Bronchial epithelial cell (primary cell): Measurements from ENCODE around the gene EPHB6. TPM values are rescaled to one million over a fixed set of nuclear protein-coding genes. Genes with fewer than 3 reads are reported as not detected.

Experiments used
- DNase-seq: peaks from one replicate; pipeline ENCODE4 v3.0.0-alpha.2; 2010; ENCODE audit warnings: low read depth
- FAIRE-seq: peaks from 2 replicates; lab custom pipeline; 2011; peaks lifted over from hg19 to GRCh38; lab: Jason Lieb, UNC
- H3K27me3 ChIP-seq: 2 replicates; pipeline ENCODE4 v1.5.1; 2011; ENCODE audit warnings: low read length; ENCODE audit not compliant: control insufficient read depth, insufficient read depth
- H3K36me3 ChIP-seq: 2 replicates; pipeline ENCODE4 v1.5.1; 2011; ENCODE audit warnings: low read length; ENCODE audit not compliant: control insufficient read depth, insufficient read depth
- H3K4me3 ChIP-seq: 2 replicates; pipeline ENCODE4 v1.5.1; 2011; ENCODE audit warnings: mild to moderate bottlenecking, low read depth, low read length, control low read depth
- total RNA-seq: library from RNA; depleted of rRNA; stranded (reverse); fragments of >200 nt; gene quantifications from 2 replicates; pipeline ENCODE4 v1.2.1, GENCODE V29; 2014
- TF ChIP-seq, protein P1 (sequence below): IDR thresholded peaks from 2 replicates; pipeline ENCODE4 v1.5.1; 2011; ENCODE audit warnings: mild to moderate bottlenecking, moderate library complexity, low read length, control low read depth, inconsistent platforms; ENCODE audit not compliant: insufficient read depth, severe bottlenecking

Gene EPHB6
- total RNA-seq, 1 donor from 2014 or later: under 0.01 TPM

DNA sequence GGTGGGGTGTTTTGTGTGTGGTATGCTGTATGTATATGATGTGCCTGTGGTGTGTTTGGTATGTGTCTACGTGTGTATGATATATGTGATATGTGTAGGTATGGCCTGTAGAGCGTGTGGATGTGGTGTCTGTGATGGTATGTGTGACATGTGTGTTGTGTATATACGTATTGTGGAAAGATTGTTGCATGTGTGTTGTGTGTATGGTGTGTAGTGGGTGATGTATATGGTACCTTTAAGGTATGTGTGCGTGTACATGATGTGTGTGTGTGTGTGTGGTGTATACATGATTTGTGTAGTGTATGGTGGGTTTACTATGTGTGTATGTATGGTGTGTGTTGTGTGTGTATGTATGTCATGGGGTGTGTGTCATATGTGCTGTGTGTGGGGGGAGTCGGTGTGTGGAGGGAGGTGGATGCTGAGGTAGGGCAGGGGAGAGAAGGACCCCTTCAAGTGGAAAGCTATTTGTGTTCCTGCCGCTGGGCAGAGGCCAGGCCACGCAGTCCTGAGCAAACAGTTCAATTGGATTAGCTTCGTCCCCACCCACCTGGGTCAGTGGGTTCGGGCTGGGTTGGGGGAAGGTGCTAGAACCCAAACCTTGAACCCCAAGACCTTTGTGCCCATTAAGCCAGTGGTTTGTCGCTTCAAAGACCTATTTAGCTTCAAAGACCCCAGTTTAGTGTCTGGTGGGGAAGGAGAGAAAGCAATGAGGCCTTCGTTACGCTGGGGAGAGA, 32.6 kb downstream of the EPHB6 start:
- Histone ChIP-seq H3K36me3 (no peaks in the 10 kb centered on the region), H3K4me3 (no peak overlapping the region), H3K27me3 (peaks cover 6% of the 10 kb centered on the region)
- FAIRE-seq (peak; percentile 89), DNase-seq (no peak)
- TF ChIP-seq, protein P1, sequence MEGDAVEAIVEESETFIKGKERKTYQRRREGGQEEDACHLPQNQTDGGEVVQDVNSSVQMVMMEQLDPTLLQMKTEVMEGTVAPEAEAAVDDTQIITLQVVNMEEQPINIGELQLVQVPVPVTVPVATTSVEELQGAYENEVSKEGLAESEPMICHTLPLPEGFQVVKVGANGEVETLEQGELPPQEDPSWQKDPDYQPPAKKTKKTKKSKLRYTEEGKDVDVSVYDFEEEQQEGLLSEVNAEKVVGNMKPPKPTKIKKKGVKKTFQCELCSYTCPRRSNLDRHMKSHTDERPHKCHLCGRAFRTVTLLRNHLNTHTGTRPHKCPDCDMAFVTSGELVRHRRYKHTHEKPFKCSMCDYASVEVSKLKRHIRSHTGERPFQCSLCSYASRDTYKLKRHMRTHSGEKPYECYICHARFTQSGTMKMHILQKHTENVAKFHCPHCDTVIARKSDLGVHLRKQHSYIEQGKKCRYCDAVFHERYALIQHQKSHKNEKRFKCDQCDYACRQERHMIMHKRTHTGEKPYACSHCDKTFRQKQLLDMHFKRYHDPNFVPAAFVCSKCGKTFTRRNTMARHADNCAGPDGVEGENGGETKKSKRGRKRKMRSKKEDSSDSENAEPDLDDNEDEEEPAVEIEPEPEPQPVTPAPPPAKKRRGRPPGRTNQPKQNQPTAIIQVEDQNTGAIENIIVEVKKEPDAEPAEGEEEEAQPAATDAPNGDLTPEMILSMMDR: no peak

DNA sequence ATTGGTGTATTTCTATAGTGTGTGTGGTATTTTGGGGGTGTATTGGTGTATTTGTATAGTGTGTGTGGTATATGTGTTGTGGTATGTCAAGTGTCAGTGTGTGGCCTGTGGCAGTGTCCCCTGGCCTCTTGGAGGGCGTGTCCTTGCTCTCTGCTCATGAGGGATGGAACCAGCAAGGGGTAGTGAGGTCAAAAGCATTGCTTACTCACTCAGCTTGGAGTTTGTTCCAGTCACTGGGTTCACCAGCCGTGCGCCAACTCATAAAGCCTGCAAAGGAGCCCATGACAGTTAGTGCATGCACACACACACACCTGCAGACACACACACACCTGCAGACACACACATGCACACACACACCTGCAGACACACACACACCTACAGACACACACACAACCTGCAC, 34.9 kb downstream of the EPHB6 start:
- FAIRE-seq: peak; percentile 23
- TF ChIP-seq, protein P1: no peak
- Histone ChIP-seq H3K4me3 (no peak overlapping the region), H3K27me3 (no peaks in the 10 kb centered on the region), H3K36me3 (no peaks in the 10 kb centered on the region)
- no peak for DNase-seq

DNA sequence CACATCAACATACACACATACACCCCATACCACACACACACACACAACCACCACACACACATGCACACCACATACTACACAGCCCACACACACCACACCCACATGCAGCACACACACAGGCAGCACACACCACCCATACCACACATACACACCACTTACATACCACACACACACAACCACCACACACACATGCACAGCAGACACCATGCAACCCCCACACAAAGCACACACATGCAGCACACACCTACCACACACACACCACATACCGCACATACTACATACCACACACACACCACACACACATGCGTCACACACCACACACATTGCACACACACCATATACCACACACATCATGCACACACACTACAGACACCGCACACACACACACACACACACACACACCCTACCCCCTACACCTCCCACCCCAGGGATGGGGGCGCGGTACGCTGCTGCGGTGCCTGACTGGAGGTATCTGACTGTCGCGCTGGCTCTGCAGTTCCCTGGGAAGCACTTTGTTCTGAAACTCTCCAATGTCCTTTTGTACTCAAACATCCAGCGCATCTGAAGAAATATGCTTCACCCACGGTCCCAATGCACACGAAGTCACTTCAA, 36.1 kb downstream of the EPHB6 start:
- FAIRE-seq: no peak
- DNase-seq: no peak
- no peak overlapping the region for H3K4me3 ChIP-seq
- no peaks in the 10 kb centered on the region for H3K36me3 ChIP-seq
- TF ChIP-seq, protein P1: no peak
- no peaks in the 10 kb centered on the region for H3K27me3 ChIP-seq

DNA sequence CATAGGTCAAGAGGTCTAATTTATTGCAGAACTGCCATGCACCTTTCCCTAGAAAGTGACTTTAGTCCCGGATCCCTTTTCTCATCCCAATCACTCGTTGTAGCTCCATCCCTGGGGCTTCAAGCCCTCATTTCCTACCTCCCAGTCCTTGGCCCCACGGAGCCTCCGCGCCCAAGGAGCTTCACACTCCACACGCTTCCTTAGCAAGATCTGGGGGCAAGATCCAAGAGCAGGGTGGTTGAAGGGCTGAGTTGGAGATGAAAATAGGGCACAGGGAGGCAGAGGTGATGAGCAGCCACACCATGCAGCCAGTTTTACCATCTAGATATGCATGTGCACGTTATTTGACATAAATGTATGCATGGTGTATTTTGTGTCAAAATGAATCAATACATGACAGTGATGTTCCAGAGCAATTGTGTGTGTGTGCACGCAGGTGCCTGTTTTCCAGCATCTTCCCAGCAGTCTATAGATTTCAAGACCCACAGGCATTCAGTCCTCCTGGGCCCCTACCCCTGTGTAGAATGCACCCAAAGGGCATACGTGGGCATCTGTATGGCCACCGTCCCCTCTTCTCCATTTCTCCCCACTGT, 36.7 kb downstream of the EPHB6 start:
- Histone ChIP-seq H3K36me3 (no peaks in the 10 kb centered on the region), H3K4me3 (no peak overlapping the region), H3K27me3 (no peaks in the 10 kb centered on the region)
- DNase-seq (no peak), FAIRE-seq (no peak)
- TF ChIP-seq, protein P1: no peak

DNA sequence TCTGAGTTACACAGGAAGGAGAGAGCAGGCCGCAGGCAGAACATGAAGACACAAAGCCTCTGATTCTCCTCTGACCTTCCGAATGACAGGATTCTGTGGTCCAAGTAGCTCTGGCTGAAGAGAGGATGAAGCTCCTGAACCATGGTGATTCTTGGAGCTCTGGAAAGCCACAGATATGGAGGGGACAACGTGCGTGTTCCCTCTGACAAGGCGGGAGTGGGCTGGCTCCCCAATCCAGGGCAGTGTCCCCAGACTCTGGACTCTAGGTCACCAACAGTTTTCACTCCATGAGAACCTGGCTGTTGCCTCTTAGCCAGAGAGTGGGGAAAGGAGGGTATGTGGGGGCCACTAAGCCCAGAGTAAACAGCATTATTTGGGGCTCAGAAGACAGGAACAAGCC, 38.1 kb downstream of the EPHB6 start:
- no peaks in the 10 kb centered on the region for H3K36me3 ChIP-seq
- FAIRE-seq (no peak), DNase-seq (no peak)
- no peak overlapping the region for H3K4me3 ChIP-seq
- TF ChIP-seq, protein P1: no peak
- H3K27me3 ChIP-seq: no peaks in the 10 kb centered on the region
